Natural killer cell treated with Interleukin-12 subunit alpha and Interleukin-12 subunit beta and Interleukin-15 and Interleukin-18, amount 100 ng/mL, for 72 hours (primary cell): ENCODE data around the gene SMPX. TPM values are rescaled to one million over a fixed set of nuclear protein-coding genes. Genes with fewer than 3 reads are reported as not detected.

Source experiments
- ATAC-seq, 2 donors: fragments of 150-1000 bp; cut with Tn5 transposase in 1 of 2; sonication (Bioruptor Pico), chemical (Tn5 transposase) in 1 of 2; 2 replicates each; pipeline ENCODE4 v1.10.0; 2021
- DNase-seq: peaks from one replicate; pipeline ENCODE4 v3.0.0; 2022; ENCODE audit warnings: low spot score
- H3K27ac Mint-ChIP-seq, 2 donors: 1 replicate in 1 of 2; 2 replicates in 1 of 2; pipeline ENCODE4 v1.8.0; 2022; ENCODE audit warnings: mixed read lengths in 2 of 2, mild to moderate bottlenecking in 1 of 2, moderate library complexity in 1 of 2
- H3K27me3 Mint-ChIP-seq, 2 donors: 1 replicate in 1 of 2; 2 replicates in 1 of 2; pipeline ENCODE4 v1.8.0; 2022; ENCODE audit warnings: mixed read lengths in 2 of 2
- H3K36me3 Mint-ChIP-seq: one replicate; pipeline ENCODE4 v1.8.0; 2022; ENCODE audit warnings: mixed read lengths
- H3K4me1 Mint-ChIP-seq, 2 donors: 1 replicate in 1 of 2; 2 replicates in 1 of 2; pipeline ENCODE4 v1.8.0; 2022; ENCODE audit warnings: low read depth in 2 of 2, mixed read lengths in 2 of 2, mild to moderate bottlenecking in 1 of 2
- H3K4me3 Mint-ChIP-seq: one replicate; pipeline ENCODE4 v1.8.0; 2022; ENCODE audit warnings: mixed read lengths
- H3K9me3 Mint-ChIP-seq: 2 replicates; pipeline ENCODE4 v1.8.0; 2022; ENCODE audit warnings: mixed read lengths
- total RNA-seq, 2 donors: library from RNA; stranded (reverse); gene quantifications; one replicate each; pipeline ENCODE4 v1.2.3, GENCODE V29; 2022

The SMPX gene
- total RNA-seq, 2 donors from 2014 or later, result not detected

DNA sequence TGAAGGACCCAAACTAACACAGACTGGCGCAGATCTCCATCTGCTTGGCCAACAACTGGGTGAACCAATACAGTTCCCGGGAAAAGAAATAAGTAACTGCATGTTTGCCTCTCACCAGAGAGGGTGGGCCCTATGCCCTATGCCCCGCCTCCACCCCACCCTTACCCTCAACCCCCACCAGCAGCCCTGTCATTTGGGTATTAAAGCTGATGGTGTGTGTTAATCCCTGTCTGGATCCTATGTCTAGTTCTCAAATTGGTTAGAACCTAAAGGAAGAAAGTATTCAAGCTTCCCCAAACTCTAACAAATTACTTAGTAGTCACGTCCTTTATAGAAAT lies 19.0 kb downstream of the SMPX start:
- H3K27ac Mint-ChIP-seq, result no peak overlapping the region
- H3K4me1 Mint-ChIP-seq, result no peaks in the 10 kb centered on the region
- no peak for DNase-seq
- H3K36me3 Mint-ChIP-seq, result no peaks in the 10 kb centered on the region
- no peak for ATAC-seq
- H3K4me3 Mint-ChIP-seq, result no peak overlapping the region
- no peaks in the 10 kb centered on the region for H3K9me3 Mint-ChIP-seq
- H3K27me3 Mint-ChIP-seq, result peaks cover 0 to 20% of the 10 kb centered on the region in 2 donors

DNA sequence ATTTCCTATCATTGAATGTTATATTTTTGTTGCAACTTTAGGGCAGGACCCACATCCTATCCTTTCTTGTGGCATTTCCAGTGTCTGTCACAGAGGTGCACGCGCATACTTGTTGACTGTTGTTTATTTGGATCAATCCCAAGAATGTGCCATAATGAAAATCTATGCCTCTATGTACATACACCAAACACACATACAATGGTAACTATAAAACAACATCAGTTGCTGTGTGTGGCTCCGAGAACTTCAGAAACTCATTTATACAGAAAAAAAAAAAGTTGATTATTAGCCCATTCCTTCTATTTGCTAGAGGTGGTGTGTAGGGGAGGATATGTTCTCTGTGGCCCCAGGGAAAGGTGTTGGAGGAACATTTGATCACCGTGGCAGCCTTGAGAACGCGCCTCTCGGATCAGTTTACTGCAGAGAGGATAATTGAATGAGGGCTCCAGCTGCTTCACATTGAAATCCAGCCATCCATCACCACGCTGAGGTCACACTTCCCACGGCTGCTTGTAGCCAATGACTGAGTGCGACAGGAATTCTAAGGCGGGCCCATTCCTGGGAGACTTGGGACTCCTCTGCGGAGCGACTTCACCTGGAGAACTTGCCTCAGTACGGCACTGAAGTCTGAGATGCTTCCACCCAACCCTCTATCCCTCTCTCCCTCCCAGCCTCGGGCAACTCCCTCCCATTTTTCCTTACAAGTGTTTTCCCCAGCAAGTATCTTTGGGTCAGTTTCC lies 19.5 kb downstream of the SMPX start:
- Mint-ChIP-seq H3K27me3 (peaks cover 0 to 24% of the 10 kb centered on the region in 2 donors), H3K9me3 (no peaks in the 10 kb centered on the region), H3K4me3 (no peak overlapping the region), H3K4me1 (no peaks in the 10 kb centered on the region), H3K27ac (no peak overlapping the region), H3K36me3 (no peaks in the 10 kb centered on the region)
- DNase-seq, result no peak
- no peak for ATAC-seq

- no peak overlapping the region for H3K27ac Mint-ChIP-seq
- ATAC-seq (no peak), DNase-seq (no peak)
- no peaks in the 10 kb centered on the region for H3K9me3 Mint-ChIP-seq
- no peaks in the 10 kb centered on the region for H3K36me3 Mint-ChIP-seq
- no peaks in the 10 kb centered on the region for H3K4me1 Mint-ChIP-seq
- H3K4me3 Mint-ChIP-seq, result no peak overlapping the region
- peaks cover 0 to 21% of the 10 kb centered on the region in 2 donors for H3K27me3 Mint-ChIP-seq
These were observed 22.2 kb downstream of the SMPX start for GRCh38 chrX:21735768-21736127.

DNA sequence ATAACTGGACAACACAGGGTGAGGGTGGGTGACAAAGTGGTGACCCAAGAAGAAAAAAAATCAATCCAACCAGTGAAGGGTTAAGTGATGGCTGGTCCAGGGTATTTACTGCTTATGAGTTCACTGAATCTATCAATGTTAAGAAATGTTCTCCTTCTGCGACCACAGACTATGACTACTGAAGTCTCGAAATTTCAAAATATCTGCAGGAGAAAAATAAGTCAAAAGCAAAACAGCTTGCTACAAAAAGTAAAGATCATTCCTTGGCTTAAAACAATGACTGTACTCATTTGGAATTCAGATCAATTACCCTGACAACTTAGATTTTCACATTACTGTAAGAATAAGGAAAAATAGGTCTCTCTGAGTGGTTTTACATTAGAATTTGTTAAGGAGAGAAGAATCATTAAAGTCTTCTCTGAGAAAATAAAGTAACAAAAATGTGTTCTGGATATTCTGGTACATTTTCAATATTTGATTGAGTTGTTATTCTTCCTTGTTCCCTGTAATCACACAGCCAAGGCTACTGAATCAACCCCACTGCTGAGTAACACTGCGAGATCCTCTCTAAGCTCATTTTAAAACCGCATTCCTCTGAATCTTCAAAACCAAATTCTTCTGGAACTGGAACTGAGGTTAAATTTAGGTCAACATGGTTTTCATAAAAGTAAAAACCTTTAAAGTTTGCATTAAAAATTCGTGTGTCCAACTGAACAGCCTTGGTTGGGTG lies 22.7 kb downstream of the SMPX start:
- Mint-ChIP-seq H3K27ac (no peak overlapping the region), H3K9me3 (no peaks in the 10 kb centered on the region), H3K4me3 (no peak overlapping the region), H3K4me1 (no peaks in the 10 kb centered on the region), H3K27me3 (peaks cover 0 to 19% of the 10 kb centered on the region in 2 donors), H3K36me3 (no peaks in the 10 kb centered on the region)
- no peak for DNase-seq
- no peak for ATAC-seq

- no peak for DNase-seq
- Mint-ChIP-seq H3K27me3 (peaks cover 0 to 19% of the 10 kb centered on the region in 2 donors), H3K4me3 (no peak overlapping the region), H3K36me3 (no peaks in the 10 kb centered on the region), H3K27ac (no peak overlapping the region), H3K9me3 (no peaks in the 10 kb centered on the region), H3K4me1 (no peaks in the 10 kb centered on the region)
- no peak for ATAC-seq
These were observed 23.7 kb downstream of the SMPX start for GRCh38 chrX:21734175-21734574.

DNA sequence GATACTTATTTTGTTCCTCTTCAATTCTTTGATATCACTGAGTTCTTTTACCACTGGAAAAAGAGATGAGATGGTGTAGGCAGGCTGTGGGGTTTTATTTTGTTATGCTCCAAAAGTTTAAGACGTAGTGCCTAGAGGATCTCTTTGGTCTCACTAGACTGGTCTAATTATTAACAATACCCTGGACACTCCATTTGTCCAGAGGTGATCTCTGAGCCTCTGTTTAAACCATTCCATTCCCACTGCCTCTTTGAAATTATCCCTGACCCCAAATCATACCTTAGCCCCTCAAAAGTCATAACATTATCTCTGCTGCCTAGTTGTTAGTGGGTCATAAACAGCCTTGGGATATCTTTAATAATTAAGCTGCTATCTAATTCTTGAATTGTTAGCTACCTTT lies 24.2 kb downstream of the SMPX start:
- H3K36me3 Mint-ChIP-seq, result no peaks in the 10 kb centered on the region
- ATAC-seq (no peak), DNase-seq (no peak)
- no peaks in the 10 kb centered on the region for H3K9me3 Mint-ChIP-seq
- H3K4me3 Mint-ChIP-seq, result no peak overlapping the region
- H3K27ac Mint-ChIP-seq, result no peak overlapping the region
- no peaks in the 10 kb centered on the region for H3K4me1 Mint-ChIP-seq
- peaks cover 0 to 19% of the 10 kb centered on the region in 2 donors for H3K27me3 Mint-ChIP-seq

- no peaks in the 10 kb centered on the region for H3K9me3 Mint-ChIP-seq
These were observed 27.9 kb downstream of the SMPX start for GRCh38 chrX:21730026-21730425.

DNA sequence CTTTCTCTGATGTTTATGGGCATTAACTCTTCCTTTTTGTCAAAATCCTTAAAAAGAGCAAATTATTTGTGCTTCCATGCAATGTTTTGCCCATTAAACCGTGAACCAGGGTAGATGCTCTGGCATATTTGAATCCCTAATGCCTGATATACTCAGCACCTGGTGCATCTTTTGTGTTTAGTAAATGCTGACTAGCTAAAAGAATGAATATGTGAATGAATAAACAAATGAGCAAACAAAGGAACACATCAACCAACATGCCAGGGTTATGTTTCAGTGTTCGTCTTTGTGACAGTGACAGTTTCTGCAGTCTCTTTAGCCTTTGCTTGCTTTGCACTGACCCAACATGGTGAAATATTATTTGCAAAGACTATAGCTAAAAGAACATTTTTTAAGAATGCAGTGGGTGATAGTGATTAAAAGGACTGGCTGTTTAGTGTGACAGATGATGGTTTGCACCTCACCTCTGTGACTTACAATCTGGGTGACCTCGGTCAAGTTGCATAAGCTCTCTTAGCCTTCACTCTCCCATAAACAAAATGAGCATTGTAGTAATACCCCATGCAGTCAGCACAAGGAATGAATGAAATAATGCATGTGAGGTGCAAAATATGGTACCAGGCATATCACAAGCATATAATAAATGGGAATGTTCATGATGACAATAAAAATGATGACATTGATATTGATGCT lies 29.5 kb downstream of the SMPX start:
- Mint-ChIP-seq H3K4me3 (no peak overlapping the region), H3K27me3 (peaks cover 0 to 5% of the 10 kb centered on the region in 2 donors), H3K9me3 (no peaks in the 10 kb centered on the region), H3K36me3 (no peaks in the 10 kb centered on the region), H3K27ac (no peak overlapping the region), H3K4me1 (no peaks in the 10 kb centered on the region)
- no peak for DNase-seq
- no peak for ATAC-seq

More at GRCh38 chrX:21730026-21730425, 27.9 kb downstream of the SMPX start:
- Mint-ChIP-seq H3K4me3 (no peak overlapping the region), H3K4me1 (no peaks in the 10 kb centered on the region), H3K27ac (no peak overlapping the region), H3K36me3 (no peaks in the 10 kb centered on the region), H3K27me3 (peaks cover 0 to 13% of the 10 kb centered on the region in 2 donors)
- ATAC-seq (no peak), DNase-seq (no peak)

DNA sequence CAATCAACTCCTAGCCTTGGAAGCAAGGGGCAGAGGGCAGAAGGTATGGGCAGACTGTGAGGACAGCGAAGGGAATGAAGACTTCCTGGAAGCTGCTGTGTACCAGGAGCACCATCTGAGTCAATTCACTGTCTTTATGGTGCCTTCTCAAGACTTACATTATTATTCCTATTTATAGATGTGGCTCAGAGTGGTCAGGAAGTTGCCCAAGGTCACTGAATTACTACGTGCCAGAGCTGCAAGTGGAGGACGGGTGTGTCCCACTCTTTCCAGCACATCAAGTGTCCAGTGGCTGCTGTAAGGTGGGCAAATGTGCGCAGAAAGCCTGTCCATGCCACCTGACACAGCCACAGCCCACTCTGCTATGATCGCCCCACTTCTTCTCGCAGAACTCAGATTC lies 32.0 kb downstream of the SMPX start:
- H3K36me3 Mint-ChIP-seq, result no peaks in the 10 kb centered on the region
- no peak overlapping the region for H3K4me3 Mint-ChIP-seq
- no peaks in the 10 kb centered on the region for H3K9me3 Mint-ChIP-seq
- no peaks in the 10 kb centered on the region for H3K4me1 Mint-ChIP-seq
- DNase-seq, result no peak
- H3K27ac Mint-ChIP-seq, result no peak overlapping the region
- peaks cover 0 to 2% of the 10 kb centered on the region in 2 donors for H3K27me3 Mint-ChIP-seq
- no peak for ATAC-seq

- Mint-ChIP-seq H3K9me3 (no peaks in the 10 kb centered on the region), H3K27ac (no peak overlapping the region), H3K4me1 (no peaks in the 10 kb centered on the region), H3K36me3 (no peaks in the 10 kb centered on the region), H3K27me3 (peaks cover 0 to 2% of the 10 kb centered on the region in 2 donors), H3K4me3 (no peak overlapping the region)
- DNase-seq, result no peak
- ATAC-seq, result no peak
These were observed 32.4 kb downstream of the SMPX start for GRCh38 chrX:21725496-21725895.

DNA sequence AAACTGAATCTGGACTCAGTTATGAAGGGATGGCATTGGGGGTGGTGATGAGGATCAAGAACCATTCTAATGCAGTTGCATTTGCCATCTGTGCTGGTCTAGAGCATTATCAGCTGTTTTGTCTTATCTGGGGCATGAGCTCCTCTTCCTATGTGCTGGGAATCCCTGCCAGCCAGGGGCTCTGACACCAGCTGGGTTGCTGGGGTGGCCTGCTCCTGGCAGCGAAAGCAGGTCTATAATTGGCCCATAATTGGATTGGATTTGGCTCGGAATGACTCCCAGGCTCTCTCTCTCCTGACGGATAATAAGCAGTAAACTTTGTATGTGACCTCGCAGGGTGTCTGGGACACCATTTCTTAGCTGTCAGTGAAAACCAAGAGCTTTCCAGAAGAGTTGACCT lies 34.1 kb downstream of the SMPX start:
- H3K36me3 Mint-ChIP-seq, result no peaks in the 10 kb centered on the region
- no peak overlapping the region for H3K27ac Mint-ChIP-seq
- no peak overlapping the region for H3K4me3 Mint-ChIP-seq
- no peaks in the 10 kb centered on the region for H3K4me1 Mint-ChIP-seq
- H3K9me3 Mint-ChIP-seq, result no peaks in the 10 kb centered on the region
- peaks cover 0 to 2% of the 10 kb centered on the region in 2 donors for H3K27me3 Mint-ChIP-seq
- DNase-seq (no peak), ATAC-seq (no peak)

GRCh38 chrX:21723084-21723483 lies 34.8 kb downstream of the SMPX start:
- H3K4me3 Mint-ChIP-seq, result no peak overlapping the region
- H3K9me3 Mint-ChIP-seq, result no peaks in the 10 kb centered on the region
- H3K36me3 Mint-ChIP-seq, result no peaks in the 10 kb centered on the region
- ATAC-seq (no peak), DNase-seq (no peak)
- peaks cover 0 to under 1% of the 10 kb centered on the region in 2 donors for H3K27me3 Mint-ChIP-seq
- no peak overlapping the region for H3K27ac Mint-ChIP-seq
- H3K4me1 Mint-ChIP-seq, result no peaks in the 10 kb centered on the region

DNA sequence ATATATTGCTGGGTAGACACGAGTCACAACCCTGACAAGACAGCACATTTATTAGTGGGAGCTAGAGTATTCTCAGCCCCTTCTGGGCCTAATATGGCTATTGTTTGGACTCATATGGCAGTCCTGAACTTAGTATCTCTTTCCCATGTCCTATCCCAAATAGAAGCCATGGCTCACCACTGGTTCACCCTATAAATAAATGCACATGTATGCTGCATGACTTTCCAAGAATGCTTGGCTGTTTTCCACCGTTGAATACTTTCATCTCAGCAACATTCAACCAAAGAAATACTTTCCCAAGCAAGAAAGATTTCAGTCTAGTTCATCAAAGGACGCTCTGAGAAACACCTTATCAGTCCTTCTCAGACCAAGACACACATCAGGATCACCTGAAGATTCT lies 36.7 kb downstream of the SMPX start:
- ATAC-seq, result no peak
- Mint-ChIP-seq H3K36me3 (no peaks in the 10 kb centered on the region), H3K27ac (no peak overlapping the region), H3K4me1 (no peaks in the 10 kb centered on the region), H3K27me3 (peaks cover 0 to 7% of the 10 kb centered on the region in 2 donors), H3K4me3 (no peak overlapping the region), H3K9me3 (no peaks in the 10 kb centered on the region)
- no peak for DNase-seq

DNA sequence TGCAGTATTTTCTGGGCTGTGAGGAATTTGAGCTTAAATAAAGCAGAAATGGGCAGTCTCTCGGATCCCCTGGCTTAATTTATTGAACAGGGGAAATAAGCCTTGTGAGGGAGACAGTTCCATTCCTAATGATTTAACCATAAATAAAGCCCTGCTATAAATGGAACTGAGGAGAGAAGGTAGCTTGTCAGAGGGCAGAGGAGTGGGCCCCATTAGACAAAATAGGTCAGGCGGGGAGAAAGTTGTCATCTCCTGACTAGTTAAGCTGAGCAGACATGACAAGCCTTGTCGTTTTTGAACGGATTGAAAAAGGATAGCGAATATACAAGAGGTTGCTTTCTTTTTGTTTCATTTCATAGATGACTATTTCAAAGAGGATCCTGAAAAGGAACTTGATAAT lies 39.3 kb downstream of the SMPX start:
- Mint-ChIP-seq H3K27me3 (peaks cover 5 to 10% of the 10 kb centered on the region in 2 donors), H3K4me1 (no peaks in the 10 kb centered on the region), H3K9me3 (no peaks in the 10 kb centered on the region), H3K27ac (no peak overlapping the region), H3K4me3 (no peak overlapping the region), H3K36me3 (no peaks in the 10 kb centered on the region)
- DNase-seq, result no peak
- ATAC-seq, result no peak
